Heart left ventricle (tissue), 13 donors: ENCODE data around the gene EDEM1.

Source experiments
- POLR2A ChIP-seq, 2 donors: fragments of 450-650 bp; IDR thresholded peaks; one replicate each; pipeline ENCODE4 v1.6.1; 2017; ENCODE audit warnings: antibody characterized with exemption in 2 of 2, mild to moderate bottlenecking in 2 of 2, moderate library complexity in 2 of 2
- TF ChIP-seq, protein P1 (sequence below), 12 donors: fragments of 200-600 bp; sonication (generic) in 4 of 12; IDR thresholded peaks; one replicate each; pipeline versions ENCODE4 v1.5.0 to v1.8.0; 2018 to 2022; ENCODE audit warnings: antibody characterized with exemption in 12 of 12, mild to moderate bottlenecking in 5 of 12
- donor health status: ischemic (EF 13 %, LVEDD 7.1; RV severe dilation, severe dysfunction).
- donor health status: DM: no; HTN: yes; CAD: no.
- donor health status: DM: no; HTN: no; CAD: no.
- donor health status: ischemic (EF 25% LVEDD 6.9; RV normal size, moderate dysfunction).
- donor health status: ischemic (EF 25% LVEDD 5.7; RV mildly dilated, moderate dysfunction).
- donor health status: ischemic (EF 35%, LVEDD 5.7; RV mildly dilated, moderate dysfunction).
- donor health status: nonischemic (EF 11% LVEDD 7.7; RV severe dilation, severe dysfunction).
- donor health status: DM: yes; HTN: yes; CAD: no.
- donor health status: PGD.
- donor health status: ischemic (EF 29% LVEDD 5.4; RV normal size, mild dysfunction).
- donor health status: nonischemic (EF 23%, LVEDD 6.1; RV moderate dilation, normal function).

DNA sequence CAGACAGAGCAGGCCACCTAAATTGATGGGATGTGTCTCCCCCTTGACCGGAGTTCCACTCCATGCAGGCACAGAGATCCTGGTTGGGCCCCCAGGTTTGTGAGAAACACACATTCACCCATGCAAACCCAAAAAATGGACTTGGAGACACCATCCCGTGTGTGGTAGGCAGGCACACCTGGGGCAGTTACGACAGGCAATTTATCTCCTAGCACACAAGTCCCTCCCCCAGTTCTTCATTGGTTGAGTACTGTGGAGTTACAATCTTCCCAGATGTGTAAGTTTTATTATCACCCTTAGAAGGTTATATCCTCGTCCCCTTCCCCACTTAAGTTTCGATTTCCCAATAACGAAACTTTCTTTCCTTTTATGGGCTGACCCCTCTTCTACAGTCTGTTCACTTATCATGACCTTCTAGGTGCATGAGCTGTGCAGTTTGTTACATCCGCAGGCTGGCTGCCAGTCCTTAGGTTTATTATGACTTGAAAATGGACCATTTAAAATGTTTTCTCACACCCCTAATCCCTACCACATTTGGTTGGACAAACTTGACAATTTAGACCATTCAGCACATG is 38.1 kb upstream of the EDEM1 start:
- TF ChIP-seq, protein P1, sequence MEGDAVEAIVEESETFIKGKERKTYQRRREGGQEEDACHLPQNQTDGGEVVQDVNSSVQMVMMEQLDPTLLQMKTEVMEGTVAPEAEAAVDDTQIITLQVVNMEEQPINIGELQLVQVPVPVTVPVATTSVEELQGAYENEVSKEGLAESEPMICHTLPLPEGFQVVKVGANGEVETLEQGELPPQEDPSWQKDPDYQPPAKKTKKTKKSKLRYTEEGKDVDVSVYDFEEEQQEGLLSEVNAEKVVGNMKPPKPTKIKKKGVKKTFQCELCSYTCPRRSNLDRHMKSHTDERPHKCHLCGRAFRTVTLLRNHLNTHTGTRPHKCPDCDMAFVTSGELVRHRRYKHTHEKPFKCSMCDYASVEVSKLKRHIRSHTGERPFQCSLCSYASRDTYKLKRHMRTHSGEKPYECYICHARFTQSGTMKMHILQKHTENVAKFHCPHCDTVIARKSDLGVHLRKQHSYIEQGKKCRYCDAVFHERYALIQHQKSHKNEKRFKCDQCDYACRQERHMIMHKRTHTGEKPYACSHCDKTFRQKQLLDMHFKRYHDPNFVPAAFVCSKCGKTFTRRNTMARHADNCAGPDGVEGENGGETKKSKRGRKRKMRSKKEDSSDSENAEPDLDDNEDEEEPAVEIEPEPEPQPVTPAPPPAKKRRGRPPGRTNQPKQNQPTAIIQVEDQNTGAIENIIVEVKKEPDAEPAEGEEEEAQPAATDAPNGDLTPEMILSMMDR (IDR thresholded peaks at IDR 0.05) = no peak
- no peak for TF ChIP-seq POLR2A (IDR thresholded peaks at IDR 0.05)
